Hematopoietic multipotent progenitor cell treated with erythropoietin and hydrocortisone succinate and interleukin-3 and kit ligand, for 6 days (in vitro differentiated cells): ENCODE results near the gene QSER1.
"Not testable (repeated sequence)": the region's sequence is repeated elsewhere in the genome, so short reads cannot be mapped to it uniquely, and the experiment has no call there.

Experiments
- DNase-seq: peaks from one replicate; pipeline ENCODE4 v3.0.0-alpha.2; 2015

QSER1 gene

DNA sequence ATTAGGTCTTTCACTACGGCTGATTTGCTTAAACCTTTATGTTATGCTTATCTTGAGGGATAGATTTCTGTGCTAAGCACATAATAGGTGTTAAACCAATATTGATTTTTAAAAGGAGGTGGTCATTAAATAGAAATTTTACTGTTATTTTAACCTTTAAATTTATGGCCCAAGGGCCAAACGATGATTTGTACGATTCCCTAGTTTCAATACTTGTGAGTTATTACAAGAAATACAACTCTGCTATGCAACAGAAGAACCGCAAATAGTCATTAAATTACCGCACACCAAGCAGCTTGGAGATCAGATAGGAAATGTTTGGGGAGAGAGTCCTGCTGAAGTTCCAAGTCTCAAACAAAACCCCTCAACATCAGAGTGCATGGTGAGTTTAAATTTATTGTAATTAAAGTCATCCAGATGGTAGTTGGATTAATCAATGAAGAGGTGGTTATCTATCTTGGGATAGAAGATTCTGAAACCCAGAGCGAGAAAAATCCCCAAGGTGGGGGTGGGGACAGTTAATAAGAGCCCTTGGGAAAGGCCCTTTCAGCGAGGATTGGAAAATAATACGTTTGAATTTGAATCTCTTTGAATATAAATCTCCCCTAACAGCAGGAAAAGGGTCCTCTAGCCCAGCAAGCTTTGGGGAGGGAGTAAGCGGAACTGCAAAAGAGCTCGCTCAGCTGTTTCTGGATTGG lies 805 bp upstream of the QSER1 start:
- peak; percentile 60 for DNase-seq

DNA sequence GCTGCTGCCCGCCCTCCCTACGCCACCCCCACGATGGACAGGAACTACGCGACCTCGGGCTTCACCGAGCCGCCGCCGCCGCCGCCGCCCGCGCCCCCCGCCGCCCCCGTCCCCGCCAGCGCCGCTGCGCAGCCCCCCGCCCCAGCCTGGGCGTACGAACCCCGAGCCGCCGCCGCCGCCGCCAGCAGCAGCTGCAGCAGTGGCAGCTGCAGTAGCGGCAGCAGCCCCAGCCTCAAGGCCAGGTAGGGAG lies 407 bp downstream of the QSER1 start:
- no peak for DNase-seq

DNA sequence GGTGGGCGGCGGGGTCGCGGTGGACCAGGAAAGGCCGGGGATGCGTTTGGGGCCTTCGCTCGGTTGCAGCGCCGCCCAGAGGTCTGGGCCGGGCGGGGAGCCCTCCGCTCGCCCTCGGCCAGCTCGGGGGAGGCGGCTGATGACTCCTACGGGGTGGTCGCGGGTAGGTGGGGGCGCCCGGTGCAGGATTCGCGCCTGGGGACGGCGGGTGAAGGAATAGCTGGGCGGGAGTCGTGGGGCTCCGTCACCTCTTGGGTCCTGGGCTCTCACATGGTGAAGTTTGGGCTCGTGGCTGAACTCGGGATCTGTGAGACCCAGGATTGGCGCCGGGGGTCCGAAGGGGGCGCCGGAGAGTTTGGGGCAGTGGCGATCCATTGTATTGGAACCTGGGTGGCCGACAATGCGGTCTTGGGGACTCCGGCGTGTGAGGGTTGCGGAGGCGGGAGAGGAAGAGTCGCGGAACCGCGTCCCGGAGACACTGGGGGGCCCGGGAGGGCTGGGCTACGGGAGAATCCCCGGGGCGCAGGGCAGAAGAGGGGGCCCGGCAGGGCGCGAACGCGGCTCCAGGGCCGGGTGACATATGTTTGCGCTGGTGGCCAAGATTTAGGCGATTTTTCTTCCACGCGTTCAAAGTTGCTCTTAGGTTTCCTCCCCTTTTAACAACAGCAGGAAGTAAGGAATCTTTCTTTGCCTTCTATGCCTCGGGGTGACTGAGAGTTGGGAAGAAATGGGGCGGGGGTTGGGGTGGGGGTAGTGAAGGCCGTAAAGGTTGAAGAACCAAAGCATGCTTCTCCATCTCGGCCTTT lies 935 bp downstream of the QSER1 start:
- DNase-seq = peak; percentile 66

DNA sequence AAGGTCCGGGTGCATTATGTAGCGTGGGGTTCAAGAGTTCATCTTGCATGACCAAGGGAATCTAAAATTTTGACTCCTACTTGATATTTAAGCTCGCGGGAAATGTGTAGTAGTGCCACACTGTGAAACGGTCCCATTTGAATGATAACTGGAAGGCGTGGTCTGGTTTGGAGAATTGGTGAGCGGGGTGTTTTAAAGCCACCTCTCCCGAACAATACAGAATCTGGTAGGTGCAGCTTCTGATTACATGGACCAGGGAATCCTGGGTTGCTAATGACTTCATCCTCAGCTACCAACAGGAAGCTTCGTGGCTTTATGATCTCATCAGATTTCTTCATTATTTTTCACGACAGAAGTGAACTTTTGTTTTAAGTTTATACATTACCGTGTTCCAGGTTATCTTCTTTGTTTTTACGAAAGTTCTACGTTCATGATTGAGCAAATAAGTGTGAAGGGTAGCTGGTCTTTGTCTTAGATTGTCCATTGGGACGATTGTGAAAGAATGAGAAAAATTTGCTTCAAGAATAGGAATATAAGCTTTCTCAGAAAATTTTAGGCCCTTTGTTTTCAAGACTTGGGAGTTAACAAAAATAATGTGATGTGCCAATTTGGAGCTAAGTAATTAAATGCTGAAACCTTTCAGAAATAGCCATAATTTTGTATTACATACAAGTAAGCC lies 1.7 kb downstream of the QSER1 start:
- DNase-seq = peak; percentile 91

DNA sequence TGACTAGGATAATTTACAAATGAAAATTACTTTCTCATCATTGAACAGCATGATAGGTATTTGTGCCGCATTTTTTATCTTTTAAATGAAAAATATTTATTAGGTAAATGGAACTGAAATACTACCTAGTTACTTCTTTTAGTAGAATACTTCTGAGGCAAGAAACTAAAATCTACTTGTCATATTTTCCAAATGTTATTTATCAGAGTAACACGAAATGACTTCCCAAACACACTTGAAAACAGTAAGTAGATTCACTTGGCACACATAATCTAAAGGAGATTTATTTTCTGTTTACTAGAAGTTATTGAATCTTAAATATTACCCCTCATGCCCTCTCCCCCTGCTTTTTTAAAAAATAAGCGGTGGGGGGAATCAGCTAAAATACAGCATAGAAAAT lies 2.3 kb downstream of the QSER1 start:
- no peak for DNase-seq

DNA sequence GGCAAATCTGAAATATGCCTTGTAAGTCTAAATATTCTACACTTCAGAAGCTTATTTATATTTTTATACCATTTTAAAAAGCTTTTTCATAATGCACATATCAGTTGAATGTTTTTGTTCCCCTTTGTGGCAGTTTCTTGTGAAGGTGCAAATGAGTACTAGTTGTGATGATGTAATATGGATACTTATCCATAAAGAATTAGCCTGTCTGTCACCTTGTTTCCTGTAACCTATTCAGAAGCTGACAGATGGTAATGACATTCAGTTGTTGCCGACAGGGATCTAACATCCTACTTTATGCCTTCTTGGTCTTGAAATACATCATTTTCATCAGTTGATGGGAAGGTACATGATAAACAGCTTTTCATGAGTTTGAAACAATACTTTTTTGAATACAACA lies 2.9 kb downstream of the QSER1 start:
- DNase-seq = no peak

DNA sequence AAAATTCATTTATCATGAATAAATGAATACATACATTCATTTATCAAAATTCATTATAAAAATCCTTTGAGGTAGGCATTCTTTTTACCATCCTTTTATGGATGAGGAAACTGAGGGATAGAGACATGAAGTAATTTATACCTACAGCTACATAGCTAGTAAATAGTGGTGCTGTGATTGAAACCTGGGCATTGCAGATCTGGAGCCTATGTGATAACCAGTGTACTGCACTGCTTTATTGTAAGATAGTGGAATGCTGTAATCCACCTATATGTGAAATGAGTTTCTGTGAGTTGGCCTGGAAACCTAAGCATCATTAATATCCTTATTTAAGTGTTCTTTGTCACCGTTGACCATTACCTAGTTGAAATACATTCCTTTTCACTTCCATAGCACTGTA lies 4.5 kb downstream of the QSER1 start:
- DNase-seq = no peak

DNA sequence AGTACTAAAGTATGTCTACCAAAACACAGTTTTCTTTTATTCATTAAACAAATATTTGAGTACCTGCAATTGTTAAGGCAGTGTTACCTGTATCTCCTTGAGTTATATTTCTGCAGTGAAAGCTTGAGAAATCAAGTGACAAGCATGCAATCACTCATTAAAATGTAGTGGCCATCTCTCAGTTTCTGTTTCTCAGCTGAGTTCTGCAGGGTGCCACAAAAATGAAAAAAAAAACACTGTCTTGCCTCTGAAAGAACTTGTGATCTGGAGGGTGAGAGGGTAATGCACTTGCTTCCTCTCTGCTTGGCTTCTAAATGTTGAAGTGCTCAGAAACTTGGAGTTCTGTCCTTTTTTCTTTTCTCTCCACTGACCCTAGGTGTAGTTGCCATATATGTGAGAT lies 6.8 kb downstream of the QSER1 start:
- DNase-seq = no peak

DNA sequence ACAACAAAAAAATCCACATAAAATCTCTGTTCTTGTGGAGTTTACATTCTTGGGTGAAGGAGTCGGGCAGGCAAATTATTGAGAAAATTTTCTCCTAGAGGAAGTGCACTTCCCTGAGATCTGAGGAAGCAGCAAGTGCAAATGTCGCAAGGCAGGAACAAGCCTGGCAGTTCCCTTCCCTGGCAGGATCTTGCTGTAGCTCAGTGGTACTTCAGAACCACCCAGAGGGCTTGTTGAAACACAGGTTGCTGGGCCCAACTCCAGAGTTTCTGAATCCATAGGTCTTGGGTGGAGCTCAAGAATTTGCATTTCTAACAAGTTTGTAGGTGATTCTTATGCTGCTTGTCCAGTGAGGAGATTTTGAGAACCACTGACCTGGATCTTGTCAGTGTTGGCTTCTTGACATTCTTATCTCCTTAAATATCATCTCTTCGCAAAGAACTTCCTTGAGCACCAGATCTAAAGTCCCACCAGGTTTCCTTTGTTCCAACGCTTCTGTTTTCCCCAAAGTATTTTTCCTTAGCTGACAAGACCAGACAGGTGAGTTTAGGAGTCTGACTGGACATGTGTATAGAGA lies 9.6 kb downstream of the QSER1 start:
- no peak for DNase-seq

DNA sequence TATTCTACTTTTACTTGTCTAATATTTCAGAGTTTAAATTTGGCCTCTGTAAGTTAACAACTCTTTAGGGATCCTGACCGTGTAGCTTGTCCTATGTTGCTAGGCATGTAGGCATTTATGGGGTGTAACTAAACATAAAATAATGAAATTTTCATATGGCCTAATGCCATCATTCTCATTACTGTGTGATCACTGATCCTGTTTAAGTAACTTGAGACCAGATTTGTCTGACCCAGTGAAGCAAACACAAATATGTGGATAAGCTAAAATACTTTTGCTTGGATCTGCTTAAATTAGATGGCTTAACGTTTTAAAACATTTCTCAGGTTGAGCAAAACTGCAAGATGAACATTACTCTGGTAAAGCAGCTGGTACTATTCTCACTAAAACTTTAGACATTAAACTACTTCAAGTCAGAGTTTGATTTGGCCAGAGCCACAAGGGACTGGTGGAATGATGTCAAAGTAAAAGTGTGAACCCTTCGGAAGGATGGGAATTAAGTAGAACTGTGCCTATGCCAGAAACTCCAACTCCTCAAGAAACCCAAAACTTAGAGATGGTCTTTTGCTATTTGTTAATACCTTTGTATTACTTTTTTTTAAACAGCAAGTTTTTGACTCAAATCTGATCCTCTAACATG lies 12.5 kb downstream of the QSER1 start:
- no peak for DNase-seq

DNA sequence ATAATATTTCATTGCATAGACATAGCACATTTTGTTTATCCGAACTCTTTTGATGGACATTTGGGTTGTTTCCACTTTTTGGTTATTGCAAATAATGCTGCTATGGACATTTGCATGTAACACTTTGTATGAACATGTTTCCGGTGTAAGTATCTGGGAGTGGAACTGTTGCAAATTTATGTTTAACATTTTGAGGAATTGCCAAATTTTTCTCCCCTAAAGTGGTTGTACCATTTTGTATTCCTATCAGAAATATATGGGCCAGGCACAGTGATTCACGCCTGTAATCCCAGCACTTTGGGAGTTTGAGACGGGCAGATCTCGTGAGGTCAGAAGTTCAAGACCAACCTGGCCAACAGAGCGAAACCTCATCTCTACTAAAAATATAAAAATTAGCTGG lies 16.0 kb downstream of the QSER1 start:
- DNase-seq = no peak

DNA sequence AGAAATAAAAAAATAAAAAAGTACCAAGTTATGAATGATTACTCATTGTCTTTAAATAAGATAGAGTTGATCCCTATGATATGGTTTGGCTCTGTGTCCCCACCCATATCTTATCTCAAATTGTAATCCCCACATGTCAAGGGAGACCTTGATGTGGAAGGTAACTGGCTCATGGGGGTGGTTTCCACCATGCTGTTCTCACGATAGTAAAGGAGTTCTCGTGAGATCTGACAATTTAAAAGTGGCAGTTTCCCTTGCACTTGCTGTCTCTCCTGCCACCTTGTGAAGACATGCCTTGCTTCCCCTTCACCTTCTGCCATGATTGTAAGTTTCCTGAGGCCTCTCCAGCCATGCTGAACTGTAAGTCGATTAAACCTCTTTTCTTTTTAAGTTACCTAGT lies 18.8 kb downstream of the QSER1 start:
- no peak for DNase-seq

DNA sequence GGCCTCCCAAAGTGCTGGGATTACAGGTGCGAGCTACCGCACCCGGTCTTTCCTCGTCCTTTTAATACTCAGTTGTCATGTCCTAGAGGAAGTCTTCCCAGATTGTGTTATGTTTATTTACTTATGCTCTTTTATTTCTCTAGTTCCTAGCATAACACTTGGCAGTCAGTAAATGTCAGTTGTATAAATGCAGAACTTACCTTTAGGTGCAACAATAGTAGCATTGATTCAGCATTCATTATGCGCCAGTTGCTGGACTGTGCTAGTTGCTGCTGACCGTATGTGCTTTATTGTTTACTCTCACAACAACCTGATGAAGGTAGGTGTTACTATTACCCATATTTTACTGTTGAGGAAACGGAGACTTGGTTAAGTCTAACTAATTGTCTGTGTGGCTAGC lies 20.8 kb downstream of the QSER1 start:
- no peak for DNase-seq

DNA sequence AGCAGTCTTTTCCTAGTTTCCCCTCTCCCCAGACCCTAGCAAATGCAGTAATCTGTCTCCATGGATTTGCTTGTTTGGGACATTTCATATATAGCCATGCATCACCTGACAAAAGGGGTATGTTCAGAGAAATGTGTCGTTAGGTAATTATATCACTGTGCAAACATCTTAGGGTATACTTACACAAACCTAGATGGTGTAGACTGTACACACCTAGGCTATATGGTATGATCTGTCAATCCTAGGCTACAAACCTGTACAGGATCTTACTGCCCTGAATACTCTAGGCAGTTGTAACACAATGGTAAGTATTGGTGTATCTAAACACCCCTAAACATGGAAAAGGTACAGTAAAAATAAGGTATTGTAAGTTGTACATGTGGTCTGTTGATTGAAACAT lies 23.8 kb downstream of the QSER1 start:
- DNase-seq = no peak

DNA sequence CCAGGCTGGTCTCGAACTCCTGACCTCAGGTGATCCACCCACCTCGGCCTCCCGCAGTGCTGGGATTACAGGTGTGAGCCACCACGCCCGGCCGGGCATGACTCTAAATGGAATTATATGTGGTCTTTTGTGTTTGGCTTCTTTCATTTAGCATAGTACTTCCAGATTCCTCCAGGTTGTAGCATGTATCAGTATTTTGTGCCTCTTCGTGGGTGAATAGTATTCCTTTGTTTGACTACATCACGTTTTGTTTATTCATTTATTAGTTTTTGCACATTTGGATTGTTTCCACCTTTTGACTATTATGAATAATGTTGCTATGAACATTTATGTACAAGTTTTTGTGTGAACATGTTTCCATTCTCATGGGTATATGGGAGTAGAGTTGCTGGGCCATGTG lies 24.4 kb downstream of the QSER1 start:
- DNase-seq = no peak

DNA sequence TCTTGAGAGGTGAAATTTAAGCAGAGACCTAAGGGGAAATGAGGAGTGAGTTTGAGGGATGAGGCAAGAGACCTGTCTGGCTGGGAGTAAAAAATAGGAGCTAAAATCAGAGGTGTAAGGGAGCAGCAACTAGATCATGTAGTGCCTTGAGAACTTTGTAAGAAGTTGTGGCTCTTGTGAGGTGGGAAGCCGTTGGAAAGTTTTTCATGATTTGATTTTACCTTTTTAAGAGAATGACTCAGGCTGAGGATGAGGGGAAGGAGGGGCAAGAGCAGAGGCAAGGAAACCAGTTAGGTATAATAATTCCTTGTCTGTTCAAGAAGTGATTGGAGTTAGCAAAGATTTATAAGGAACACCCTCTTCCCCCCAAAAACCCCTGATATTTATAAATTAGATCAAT lies 25.8 kb downstream of the QSER1 start:
- DNase-seq = no peak

DNA sequence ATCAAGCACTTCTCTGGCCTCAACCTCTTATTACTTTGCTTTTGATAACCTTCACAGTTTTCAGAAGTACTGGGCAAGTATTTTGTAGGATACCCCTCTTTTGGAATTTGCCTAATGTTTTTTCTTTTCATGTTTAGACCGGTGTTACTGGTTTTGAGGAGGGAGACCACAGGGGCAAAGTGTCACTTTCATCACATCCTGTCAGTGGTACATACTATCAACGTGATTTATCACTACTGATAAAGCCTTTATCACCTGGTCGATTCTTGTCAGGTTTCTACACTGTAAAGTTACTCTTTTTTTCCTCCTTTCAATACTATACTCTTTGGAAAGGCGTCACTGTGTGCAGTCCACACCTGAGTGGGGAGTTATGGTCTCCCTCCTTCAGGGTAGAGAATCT lies 26.7 kb downstream of the QSER1 start:
- no peak for DNase-seq

DNA sequence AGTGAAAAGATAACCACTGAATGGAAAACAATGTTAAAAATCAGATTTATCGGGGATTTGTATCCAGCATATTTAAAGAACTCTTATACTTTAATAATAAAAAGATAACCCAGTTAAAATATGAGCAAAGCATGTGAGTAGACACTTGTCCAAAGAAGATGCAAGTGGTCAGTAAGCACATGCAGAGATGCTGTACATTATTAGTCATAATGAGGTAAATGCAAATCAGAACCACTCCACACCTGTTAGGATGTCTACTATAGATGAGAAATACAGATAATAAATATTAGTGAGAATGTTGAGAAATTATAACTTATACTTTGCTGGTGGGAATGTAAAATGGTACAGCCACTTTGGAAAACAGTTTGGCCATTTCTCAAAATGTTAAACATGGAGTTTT lies 28.0 kb downstream of the QSER1 start:
- DNase-seq = no peak

DNA sequence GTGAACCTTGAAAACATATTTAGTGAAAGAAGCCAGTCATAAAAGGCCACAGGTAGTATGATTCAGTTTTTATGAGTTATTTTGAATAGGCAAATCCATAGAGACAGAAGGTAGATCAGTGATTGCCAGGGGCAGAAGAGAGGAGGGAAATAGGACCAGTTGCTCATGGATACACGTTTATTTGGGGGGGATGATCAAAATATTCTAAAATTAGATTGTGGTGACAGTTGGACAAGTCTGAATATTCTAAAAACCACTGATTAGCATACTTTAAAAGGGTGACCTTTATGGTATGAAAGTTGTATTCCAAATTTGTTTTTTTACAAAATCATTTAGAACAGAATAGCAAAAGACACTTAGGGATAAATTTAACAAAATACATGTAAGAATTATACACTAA lies 28.6 kb downstream of the QSER1 start:
- no peak for DNase-seq

DNA sequence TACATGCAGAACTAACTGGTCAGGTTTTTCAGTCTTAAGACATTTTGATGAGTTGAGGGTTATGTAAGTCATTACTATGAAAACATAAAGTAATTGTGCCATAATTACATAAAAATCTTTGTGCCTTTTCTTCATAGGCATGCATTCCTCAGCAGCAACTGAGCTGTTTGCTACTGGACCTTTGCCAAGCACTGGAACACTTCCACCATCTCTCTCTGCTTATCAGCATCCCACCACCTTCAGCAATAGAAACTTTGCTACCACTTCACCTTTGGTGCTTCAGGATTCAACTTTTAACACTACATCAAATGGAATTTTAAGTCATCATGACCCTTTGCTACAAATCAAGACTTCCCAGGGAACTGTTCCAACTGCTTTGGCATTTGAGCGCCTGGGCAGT lies 39.0 kb downstream of the QSER1 start:
- DNase-seq = peak; percentile 59

DNA sequence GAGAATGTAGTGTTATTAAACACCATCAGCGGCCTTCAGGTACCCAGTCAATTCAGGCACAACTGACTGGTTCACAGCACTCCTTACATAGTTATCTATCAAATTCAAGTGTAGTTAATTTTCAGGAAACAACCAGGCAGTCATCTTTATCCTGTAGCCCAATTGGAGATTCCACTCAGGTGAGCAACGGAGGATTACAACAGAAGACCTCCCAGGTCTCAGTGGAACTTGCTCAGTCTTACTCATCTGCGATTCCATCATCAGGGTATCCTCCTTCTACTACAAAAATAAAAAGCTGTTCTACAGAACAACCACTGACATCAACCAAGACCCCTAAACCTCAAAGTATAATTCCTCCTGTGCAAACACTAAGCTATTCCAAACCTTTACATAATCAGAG lies 39.6 kb downstream of the QSER1 start:
- DNase-seq = no peak

DNA sequence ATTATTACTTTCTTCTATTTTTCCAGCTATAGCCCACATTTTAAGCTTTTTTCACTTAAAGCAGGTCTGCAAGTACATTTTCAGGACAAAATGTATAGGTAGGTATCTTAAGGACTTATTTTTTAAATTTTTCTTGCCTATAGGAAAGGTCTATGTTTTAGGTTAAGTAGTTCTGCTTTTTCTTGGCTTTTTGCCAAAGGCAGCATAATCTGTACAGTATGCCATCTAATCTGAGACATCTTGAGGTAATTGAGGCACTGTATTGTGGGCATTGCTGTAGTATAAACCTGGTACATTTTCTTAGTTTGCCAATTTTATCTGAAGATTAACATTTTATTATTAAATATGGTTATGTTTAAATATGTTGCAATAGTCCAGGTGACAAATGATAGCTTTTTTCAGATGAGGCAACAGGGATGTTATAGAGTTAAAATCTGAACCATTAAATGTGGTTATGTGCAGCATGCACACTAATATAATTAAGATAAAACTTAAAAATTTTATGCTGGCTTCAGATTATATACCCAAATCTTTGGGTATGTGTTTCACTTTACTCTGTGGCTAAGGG lies 42.9 kb downstream of the QSER1 start:
- peak; percentile 68 for DNase-seq

DNA sequence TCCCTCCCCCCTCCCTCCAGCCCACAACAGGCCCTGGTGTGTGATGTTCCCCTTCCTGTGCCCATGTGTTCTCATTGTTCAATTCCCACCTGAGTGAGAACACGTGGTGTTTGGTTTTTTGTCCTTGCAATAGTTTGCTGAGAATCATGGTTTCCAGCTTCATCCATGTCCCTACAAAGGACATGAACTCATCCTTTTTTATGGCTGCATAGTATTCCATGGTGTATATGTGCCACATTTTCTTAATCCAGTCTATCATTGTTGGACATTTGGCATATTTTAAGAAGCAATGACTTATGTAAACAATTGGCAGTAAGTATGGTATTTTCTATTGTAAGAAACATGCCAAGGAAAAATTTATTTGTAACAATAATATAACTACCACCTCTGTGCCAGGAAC lies 43.6 kb downstream of the QSER1 start:
- not testable (repeated sequence) for DNase-seq
